RWPE2 (cell line): ENCODE measurements around the gene FGF18.

ENCODE experiments used
- ATAC-seq: fragments of 200-7000 bp; cut with Tn5 transposase; 3 replicates; pipeline ENCODE4 v1.9.1; 2021; ENCODE audit warnings: low read depth
- DNase-seq: peaks from one replicate; pipeline ENCODE4 v3.0.0-alpha.2; 2020; ENCODE audit warnings: low spot score
- H3K27ac ChIP-seq: fragments of 450-650 bp; 2 replicates; pipeline ENCODE4 v1.5.1; 2017; ENCODE audit warnings: mild to moderate bottlenecking; ENCODE audit not compliant: poor library complexity, severe bottlenecking
- H3K27me3 ChIP-seq: fragments of 250-450 bp; sonication (Bioruptor Pico); 2 replicates; pipeline ENCODE4 v1.5.1; 2021; ENCODE audit warnings: mild to moderate bottlenecking, moderate library complexity; ENCODE audit not compliant: insufficient read depth, poor library complexity, severe bottlenecking
- H3K36me3 ChIP-seq: fragments of 250-450 bp; sonication (Bioruptor Pico); 2 replicates; pipeline ENCODE4 v1.5.1; 2020; ENCODE audit warnings: low read depth, mild to moderate bottlenecking, moderate library complexity
- H3K4me1 ChIP-seq: fragments of 250-450 bp; sonication (Bioruptor Pico); 2 replicates; pipeline ENCODE4 v1.5.1; 2021; ENCODE audit warnings: mild to moderate bottlenecking, moderate library complexity; ENCODE audit not compliant: insufficient read depth, poor library complexity, severe bottlenecking
- H3K4me3 ChIP-seq: fragments of 250-450 bp; sonication (Bioruptor Pico); 2 replicates; pipeline ENCODE4 v1.5.1; 2021; ENCODE audit warnings: mild to moderate bottlenecking, moderate library complexity; ENCODE audit not compliant: severe bottlenecking
- H3K9me3 ChIP-seq: fragments of 250-450 bp; sonication (Bioruptor Pico); 2 replicates; pipeline ENCODE4 v1.5.1; 2021; ENCODE audit warnings: mild to moderate bottlenecking, moderate library complexity; ENCODE audit not compliant: severe bottlenecking
- TF ChIP-seq, protein P1 (sequence below): fragments of 450-650 bp; IDR thresholded peaks from one replicate; pipeline ENCODE4 v1.5.1; 2017; ENCODE audit warnings: mild to moderate bottlenecking, moderate library complexity; ENCODE audit not compliant: poor library complexity, severe bottlenecking

Gene FGF18

DNA sequence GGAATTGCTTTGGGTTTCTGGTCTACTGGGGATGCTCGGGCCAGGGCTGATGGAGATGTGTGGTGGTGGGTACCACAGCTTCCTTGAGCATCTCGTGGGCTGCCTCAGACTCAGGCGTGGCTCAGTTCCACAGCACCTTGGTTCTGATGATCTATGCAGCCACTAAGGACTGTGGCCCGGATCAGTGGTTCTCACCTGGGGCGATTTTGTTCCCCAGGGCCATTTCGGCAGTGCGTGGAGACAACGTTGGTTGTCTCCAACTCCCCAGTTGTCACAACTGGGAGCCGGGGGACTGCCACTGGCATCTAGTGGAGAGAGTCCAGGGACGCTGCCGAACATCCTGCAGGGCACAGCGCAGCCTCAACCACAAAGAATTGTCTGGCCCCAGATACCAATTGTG is 47.7 kb downstream of the FGF18 start:
- no peaks in the 10 kb centered on the region for H3K9me3 ChIP-seq
- no peak overlapping the region for H3K4me3 ChIP-seq
- H3K27ac ChIP-seq: no peak overlapping the region
- DNase-seq (peak; percentile 19), ATAC-seq (no peak)
- TF ChIP-seq, protein P1, sequence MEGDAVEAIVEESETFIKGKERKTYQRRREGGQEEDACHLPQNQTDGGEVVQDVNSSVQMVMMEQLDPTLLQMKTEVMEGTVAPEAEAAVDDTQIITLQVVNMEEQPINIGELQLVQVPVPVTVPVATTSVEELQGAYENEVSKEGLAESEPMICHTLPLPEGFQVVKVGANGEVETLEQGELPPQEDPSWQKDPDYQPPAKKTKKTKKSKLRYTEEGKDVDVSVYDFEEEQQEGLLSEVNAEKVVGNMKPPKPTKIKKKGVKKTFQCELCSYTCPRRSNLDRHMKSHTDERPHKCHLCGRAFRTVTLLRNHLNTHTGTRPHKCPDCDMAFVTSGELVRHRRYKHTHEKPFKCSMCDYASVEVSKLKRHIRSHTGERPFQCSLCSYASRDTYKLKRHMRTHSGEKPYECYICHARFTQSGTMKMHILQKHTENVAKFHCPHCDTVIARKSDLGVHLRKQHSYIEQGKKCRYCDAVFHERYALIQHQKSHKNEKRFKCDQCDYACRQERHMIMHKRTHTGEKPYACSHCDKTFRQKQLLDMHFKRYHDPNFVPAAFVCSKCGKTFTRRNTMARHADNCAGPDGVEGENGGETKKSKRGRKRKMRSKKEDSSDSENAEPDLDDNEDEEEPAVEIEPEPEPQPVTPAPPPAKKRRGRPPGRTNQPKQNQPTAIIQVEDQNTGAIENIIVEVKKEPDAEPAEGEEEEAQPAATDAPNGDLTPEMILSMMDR: no peak
- H3K27me3 ChIP-seq: no peaks in the 10 kb centered on the region
- H3K36me3 ChIP-seq: no peaks in the 10 kb centered on the region
- H3K4me1 ChIP-seq: no peaks in the 10 kb centered on the region

DNA sequence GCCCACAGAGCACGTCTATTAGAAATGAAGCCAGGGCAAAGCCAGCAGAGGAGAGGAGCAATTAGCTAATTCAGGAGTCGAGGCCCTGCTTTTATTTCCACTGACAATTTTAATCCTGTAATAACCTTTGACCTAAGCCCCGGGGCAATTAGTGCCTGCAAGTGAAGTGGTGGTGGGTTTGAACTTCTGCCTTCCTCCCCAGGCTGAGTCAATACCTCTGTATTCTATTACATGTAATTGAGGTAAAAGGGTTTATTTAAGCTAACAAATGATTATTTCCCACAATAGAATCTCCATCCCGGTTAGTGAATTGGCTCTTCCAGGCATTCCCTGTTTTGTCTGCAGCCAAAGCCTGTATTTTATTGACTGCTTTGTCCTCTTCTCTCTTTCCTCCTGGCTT is 49.9 kb downstream of the FGF18 start:
- Histone ChIP-seq H3K4me1 (no peaks in the 10 kb centered on the region), H3K27me3 (no peaks in the 10 kb centered on the region), H3K36me3 (no peaks in the 10 kb centered on the region), H3K27ac (no peak overlapping the region), H3K4me3 (no peak overlapping the region), H3K9me3 (no peaks in the 10 kb centered on the region)
- ATAC-seq: no peak
- DNase-seq: peak; percentile 15
- TF ChIP-seq, protein P1: no peak

DNA sequence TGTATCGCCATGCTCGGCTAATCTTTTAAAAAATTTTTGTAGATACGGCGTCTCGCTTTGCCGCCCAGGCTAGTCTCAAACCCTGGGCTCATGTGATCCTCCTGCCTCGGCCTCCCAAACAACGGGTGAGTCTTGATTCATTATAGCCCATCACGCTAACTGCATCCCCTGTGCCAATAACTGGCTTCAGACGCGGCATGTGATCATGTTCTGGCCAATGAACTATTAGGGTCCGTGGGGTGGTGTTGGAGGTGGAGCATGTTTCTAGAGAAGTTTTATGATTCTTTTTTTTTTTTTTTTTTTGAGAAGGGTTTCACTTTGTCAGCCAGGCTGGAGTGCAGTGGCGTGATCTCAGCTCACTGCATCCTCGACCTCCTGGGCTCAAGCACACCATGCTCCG is 51.0 kb downstream of the FGF18 start:
- ATAC-seq (no peak), DNase-seq (peak; percentile 18)
- TF ChIP-seq, protein P1: no peak
- no peak overlapping the region for H3K4me3 ChIP-seq
- no peak overlapping the region for H3K27ac ChIP-seq
- no peaks in the 10 kb centered on the region for H3K9me3 ChIP-seq
- H3K4me1 ChIP-seq: no peaks in the 10 kb centered on the region
- no peaks in the 10 kb centered on the region for H3K36me3 ChIP-seq
- H3K27me3 ChIP-seq: no peaks in the 10 kb centered on the region

DNA sequence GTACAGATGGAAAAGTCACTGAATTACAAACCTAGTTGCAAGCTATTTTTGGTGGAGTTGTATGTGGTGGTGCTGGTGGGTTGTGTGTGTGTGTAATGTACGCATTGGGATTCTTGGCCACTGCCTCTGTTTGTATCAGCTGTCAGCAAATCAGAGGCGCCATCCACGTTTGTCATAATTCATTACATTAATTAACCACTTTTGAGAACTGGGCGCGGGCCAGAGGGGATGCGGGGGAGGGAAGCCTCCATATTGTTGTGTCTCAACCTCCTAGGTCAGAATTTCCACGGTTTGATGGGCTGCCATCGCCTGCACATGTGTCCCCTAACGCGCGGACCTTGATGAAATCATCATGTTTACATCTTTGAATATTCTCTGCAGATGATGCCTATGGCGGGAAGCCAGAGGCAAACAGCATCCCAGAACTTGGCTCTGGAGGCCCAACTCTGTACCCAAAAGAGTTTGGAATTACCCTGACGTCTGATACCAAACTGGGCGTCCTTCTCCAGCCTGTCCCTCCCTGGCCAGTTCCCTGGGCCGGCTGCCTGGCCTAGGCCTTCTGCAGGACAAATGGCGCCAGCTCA is 54.9 kb downstream of the FGF18 start:
- Histone ChIP-seq H3K27ac (no peak overlapping the region), H3K27me3 (no peaks in the 10 kb centered on the region), H3K4me1 (no peaks in the 10 kb centered on the region), H3K9me3 (no peaks in the 10 kb centered on the region), H3K4me3 (no peak overlapping the region), H3K36me3 (no peaks in the 10 kb centered on the region)
- ATAC-seq: no peak
- TF ChIP-seq, protein P1: no peak
- no peak for DNase-seq

DNA sequence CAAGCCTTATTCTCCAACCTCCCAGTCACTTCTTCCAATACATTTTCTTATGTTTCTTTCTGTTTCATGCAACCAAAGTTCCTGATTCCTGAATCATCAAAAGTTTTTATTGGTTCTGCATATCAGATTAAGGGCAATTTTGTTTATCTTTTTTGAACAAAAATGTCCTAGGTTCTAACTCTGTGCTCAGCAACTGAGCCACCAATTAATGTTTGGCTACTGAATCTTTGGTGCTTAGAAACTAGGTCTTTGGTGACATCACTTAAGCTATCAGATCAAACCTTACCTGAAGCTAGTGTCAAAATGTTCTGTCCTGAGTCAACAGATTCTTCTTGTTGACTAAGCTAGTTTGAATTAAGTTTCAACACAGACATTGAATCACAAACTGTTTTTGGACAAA is 56.1 kb downstream of the FGF18 start:
- no peak for DNase-seq
- H3K36me3 ChIP-seq: no peaks in the 10 kb centered on the region
- no peaks in the 10 kb centered on the region for H3K4me1 ChIP-seq
- H3K27ac ChIP-seq: no peak overlapping the region
- no peaks in the 10 kb centered on the region for H3K9me3 ChIP-seq
- TF ChIP-seq, protein P1: no peak
- H3K27me3 ChIP-seq: no peaks in the 10 kb centered on the region
- ATAC-seq: peak; percentile 35; the same call in 1 of the 3 replicates
- H3K4me3 ChIP-seq: no peak overlapping the region
